Hematopoietic multipotent progenitor cell treated with erythropoietin and hydrocortisone succinate and interleukin-3 and kit ligand, for 17 days (in vitro differentiated cells): ENCODE data around the gene PLA2R1.

ENCODE experiments used
- DNase-seq: peaks from one replicate; pipeline ENCODE4 v3.0.0-alpha.2; 2015; ENCODE audit warnings: low spot score

PLA2R1 gene

GRCh38 chr2:160033732-160034392 lies 28.6 kb downstream of the PLA2R1 start:
- DNase-seq = no peak

- no peak for DNase-seq
These were observed 33.2 kb downstream of the PLA2R1 start for GRCh38 chr2:160029270-160029628.

GRCh38 chr2:160028431-160029269 lies 33.8 kb downstream of the PLA2R1 start:
- no peak for DNase-seq

GRCh38 chr2:160022162-160022561 lies 40.3 kb downstream of the PLA2R1 start:
- no peak for DNase-seq

- no peak for DNase-seq
These were observed 42.9 kb downstream of the PLA2R1 start for GRCh38 chr2:160019374-160020090.

GRCh38 chr2:160015746-160016145 lies 46.7 kb downstream of the PLA2R1 start:
- DNase-seq = no peak

- DNase-seq = no peak
These were observed 48.2 kb downstream of the PLA2R1 start for GRCh38 chr2:160014227-160014626.

GRCh38 chr2:160010361-160011145 lies 51.9 kb downstream of the PLA2R1 start:
- DNase-seq = no peak

GRCh38 chr2:160007111-160007510 lies 55.3 kb downstream of the PLA2R1 start:
- no peak for DNase-seq

- no peak for DNase-seq
These were observed 55.9 kb downstream of the PLA2R1 start for GRCh38 chr2:160006475-160006874.

GRCh38 chr2:160005908-160006307 lies 56.5 kb downstream of the PLA2R1 start:
- no peak for DNase-seq

- DNase-seq = no peak
These were observed 56.9 kb downstream of the PLA2R1 start for GRCh38 chr2:160005476-160005875.

- no peak for DNase-seq
These were observed 63.5 kb downstream of the PLA2R1 start for GRCh38 chr2:159998961-159999360.

- DNase-seq = no peak
These were observed 64.2 kb downstream of the PLA2R1 start for GRCh38 chr2:159998243-159998642.

- DNase-seq = no peak
These were observed 65.4 kb downstream of the PLA2R1 start for GRCh38 chr2:159996792-159997546.

GRCh38 chr2:159995038-159995437 lies 67.4 kb downstream of the PLA2R1 start:
- DNase-seq = no peak

- DNase-seq = no peak
These were observed 73.2 kb downstream of the PLA2R1 start for GRCh38 chr2:159989249-159989648.

GRCh38 chr2:159988412-159988970 lies 73.9 kb downstream of the PLA2R1 start:
- no peak for DNase-seq

GRCh38 chr2:159987181-159987580 lies 75.2 kb downstream of the PLA2R1 start:
- no peak for DNase-seq

GRCh38 chr2:159985656-159986055 lies 76.8 kb downstream of the PLA2R1 start:
- no peak for DNase-seq

GRCh38 chr2:159984034-159984433 lies 78.4 kb downstream of the PLA2R1 start:
- no peak for DNase-seq
